ENCODE results near the gene TNIK.

GRCh38 chr3:171374260-171374659, 85.9 kb downstream of the TNIK start:
- TF ChIP-seq, protein P1, sequence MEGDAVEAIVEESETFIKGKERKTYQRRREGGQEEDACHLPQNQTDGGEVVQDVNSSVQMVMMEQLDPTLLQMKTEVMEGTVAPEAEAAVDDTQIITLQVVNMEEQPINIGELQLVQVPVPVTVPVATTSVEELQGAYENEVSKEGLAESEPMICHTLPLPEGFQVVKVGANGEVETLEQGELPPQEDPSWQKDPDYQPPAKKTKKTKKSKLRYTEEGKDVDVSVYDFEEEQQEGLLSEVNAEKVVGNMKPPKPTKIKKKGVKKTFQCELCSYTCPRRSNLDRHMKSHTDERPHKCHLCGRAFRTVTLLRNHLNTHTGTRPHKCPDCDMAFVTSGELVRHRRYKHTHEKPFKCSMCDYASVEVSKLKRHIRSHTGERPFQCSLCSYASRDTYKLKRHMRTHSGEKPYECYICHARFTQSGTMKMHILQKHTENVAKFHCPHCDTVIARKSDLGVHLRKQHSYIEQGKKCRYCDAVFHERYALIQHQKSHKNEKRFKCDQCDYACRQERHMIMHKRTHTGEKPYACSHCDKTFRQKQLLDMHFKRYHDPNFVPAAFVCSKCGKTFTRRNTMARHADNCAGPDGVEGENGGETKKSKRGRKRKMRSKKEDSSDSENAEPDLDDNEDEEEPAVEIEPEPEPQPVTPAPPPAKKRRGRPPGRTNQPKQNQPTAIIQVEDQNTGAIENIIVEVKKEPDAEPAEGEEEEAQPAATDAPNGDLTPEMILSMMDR (IDR thresholded peaks at IDR 0.05), result no peak
- TF ChIP-seq POLR2A (IDR thresholded peaks at IDR 0.05), result no peak
